Measurements from ENCODE around the gene RAD52.

RAD52 gene

DNA sequence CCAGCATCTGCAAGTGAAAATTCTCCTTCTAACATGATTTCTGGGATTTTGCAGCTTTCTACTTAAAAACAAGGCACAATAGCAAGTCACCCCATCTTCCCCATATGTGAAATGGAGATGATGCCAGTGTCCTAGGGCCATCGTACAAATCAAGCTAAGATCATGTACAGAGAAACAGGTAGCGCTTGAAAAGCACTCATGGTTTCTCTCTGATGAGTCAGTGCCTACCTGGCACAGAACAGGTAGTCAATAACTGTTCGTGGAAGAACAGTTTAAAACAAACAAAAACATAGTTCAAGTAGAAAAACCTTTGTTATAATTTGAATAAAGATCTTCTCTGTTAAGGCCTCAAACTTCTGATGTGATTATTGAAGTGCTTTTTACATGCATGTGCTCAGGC is 46.9 kb downstream of the RAD52 start:
- TF ChIP-seq FOXP2 (optimal IDR thresholded peaks at IDR 0.05; ENCODE audit: borderline replicate concordance, extremely low read depth, extremely low read length, insufficient read depth) (no peak), TAF1 (IDR thresholded peaks at IDR 0.05; ENCODE audit: borderline replicate concordance, insufficient read depth, low read length) (no peak), POLR2AphosphoS5 (IDR thresholded peaks at IDR 0.05; ENCODE audit: low read depth, low read length) (no peak), SIN3A (IDR thresholded peaks at IDR 0.05; ENCODE audit: borderline replicate concordance, insufficient read depth, low read length) (no peak)
- TF ChIP-seq, protein P1, sequence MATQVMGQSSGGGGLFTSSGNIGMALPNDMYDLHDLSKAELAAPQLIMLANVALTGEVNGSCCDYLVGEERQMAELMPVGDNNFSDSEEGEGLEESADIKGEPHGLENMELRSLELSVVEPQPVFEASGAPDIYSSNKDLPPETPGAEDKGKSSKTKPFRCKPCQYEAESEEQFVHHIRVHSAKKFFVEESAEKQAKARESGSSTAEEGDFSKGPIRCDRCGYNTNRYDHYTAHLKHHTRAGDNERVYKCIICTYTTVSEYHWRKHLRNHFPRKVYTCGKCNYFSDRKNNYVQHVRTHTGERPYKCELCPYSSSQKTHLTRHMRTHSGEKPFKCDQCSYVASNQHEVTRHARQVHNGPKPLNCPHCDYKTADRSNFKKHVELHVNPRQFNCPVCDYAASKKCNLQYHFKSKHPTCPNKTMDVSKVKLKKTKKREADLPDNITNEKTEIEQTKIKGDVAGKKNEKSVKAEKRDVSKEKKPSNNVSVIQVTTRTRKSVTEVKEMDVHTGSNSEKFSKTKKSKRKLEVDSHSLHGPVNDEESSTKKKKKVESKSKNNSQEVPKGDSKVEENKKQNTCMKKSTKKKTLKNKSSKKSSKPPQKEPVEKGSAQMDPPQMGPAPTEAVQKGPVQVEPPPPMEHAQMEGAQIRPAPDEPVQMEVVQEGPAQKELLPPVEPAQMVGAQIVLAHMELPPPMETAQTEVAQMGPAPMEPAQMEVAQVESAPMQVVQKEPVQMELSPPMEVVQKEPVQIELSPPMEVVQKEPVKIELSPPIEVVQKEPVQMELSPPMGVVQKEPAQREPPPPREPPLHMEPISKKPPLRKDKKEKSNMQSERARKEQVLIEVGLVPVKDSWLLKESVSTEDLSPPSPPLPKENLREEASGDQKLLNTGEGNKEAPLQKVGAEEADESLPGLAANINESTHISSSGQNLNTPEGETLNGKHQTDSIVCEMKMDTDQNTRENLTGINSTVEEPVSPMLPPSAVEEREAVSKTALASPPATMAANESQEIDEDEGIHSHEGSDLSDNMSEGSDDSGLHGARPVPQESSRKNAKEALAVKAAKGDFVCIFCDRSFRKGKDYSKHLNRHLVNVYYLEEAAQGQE (IDR thresholded peaks at IDR 0.05; ENCODE audit: insufficient read depth in 1 of 2, low read depth in 2 of 2, low read length in 2 of 2) = no peak

GRCh38 chr12:897386-897785 is 52.1 kb downstream of the RAD52 start:
- no peak for TF ChIP-seq FOXP2 (optimal IDR thresholded peaks at IDR 0.05; ENCODE audit: borderline replicate concordance, extremely low read depth, extremely low read length, insufficient read depth)
- TF ChIP-seq, protein P1 (IDR thresholded peaks at IDR 0.05; ENCODE audit: insufficient read depth in 1 of 2, low read depth in 2 of 2, low read length in 2 of 2) = no peak
- no peak for TF ChIP-seq TAF1 (IDR thresholded peaks at IDR 0.05; ENCODE audit: borderline replicate concordance, insufficient read depth, low read length)
- TF ChIP-seq POLR2AphosphoS5 (IDR thresholded peaks at IDR 0.05; ENCODE audit: low read depth, low read length) = no peak
- no peak for TF ChIP-seq SIN3A (IDR thresholded peaks at IDR 0.05; ENCODE audit: borderline replicate concordance, insufficient read depth, low read length)

DNA sequence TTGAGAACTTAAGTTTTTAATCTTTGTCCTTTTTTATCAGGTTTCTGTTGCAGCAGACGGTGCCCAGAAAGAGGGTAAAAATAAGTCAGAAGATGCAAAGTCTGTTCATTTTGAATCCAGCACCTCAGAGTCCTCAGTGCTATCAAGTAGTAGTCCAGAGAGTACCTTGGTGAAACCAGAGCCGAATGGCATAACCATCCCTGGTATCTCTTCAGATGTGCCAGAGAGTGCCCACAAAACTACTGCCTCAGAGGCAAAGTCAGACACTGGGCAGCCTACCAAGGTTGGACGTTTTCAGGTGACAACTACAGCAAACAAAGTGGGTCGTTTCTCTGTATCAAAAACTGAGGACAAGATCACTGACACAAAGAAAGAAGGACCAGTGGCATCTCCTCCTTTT is 53.5 kb downstream of the RAD52 start:
- no peak for TF ChIP-seq FOXP2 (optimal IDR thresholded peaks at IDR 0.05; ENCODE audit: borderline replicate concordance, extremely low read depth, extremely low read length, insufficient read depth)
- TF ChIP-seq POLR2AphosphoS5 (IDR thresholded peaks at IDR 0.05; ENCODE audit: low read depth, low read length) = no peak
- TF ChIP-seq TAF1 (IDR thresholded peaks at IDR 0.05; ENCODE audit: borderline replicate concordance, insufficient read depth, low read length) = no peak
- TF ChIP-seq SIN3A (IDR thresholded peaks at IDR 0.05; ENCODE audit: borderline replicate concordance, insufficient read depth, low read length) = no peak
- TF ChIP-seq, protein P1 (IDR thresholded peaks at IDR 0.05; ENCODE audit: insufficient read depth in 1 of 2, low read depth in 2 of 2, low read length in 2 of 2) = no peak

DNA sequence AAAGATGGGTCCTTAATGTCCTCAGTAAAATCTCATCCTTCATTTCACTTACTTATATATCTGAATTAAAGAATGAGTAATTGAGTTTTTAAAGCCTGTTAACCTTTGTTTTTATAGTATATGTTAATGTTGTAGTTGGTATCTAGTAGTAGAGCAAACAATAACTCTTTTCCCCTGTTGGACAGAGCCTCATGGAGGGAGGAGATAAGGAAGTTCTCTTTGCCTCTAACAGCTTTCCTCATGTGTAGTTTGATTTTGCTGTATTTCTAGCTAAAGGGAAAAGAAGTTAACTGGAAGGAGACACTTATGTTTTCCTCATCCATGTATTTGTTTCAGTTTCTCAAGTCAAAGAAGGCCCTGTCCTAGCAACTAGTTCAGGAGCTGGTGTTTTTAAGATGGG is 55.3 kb downstream of the RAD52 start:
- no peak for TF ChIP-seq POLR2AphosphoS5 (IDR thresholded peaks at IDR 0.05; ENCODE audit: low read depth, low read length)
- TF ChIP-seq FOXP2 (optimal IDR thresholded peaks at IDR 0.05; ENCODE audit: borderline replicate concordance, extremely low read depth, extremely low read length, insufficient read depth) = no peak
- TF ChIP-seq SIN3A (IDR thresholded peaks at IDR 0.05; ENCODE audit: borderline replicate concordance, insufficient read depth, low read length) = no peak
- TF ChIP-seq TAF1 (IDR thresholded peaks at IDR 0.05; ENCODE audit: borderline replicate concordance, insufficient read depth, low read length) = no peak
- TF ChIP-seq, protein P1 (IDR thresholded peaks at IDR 0.05; ENCODE audit: insufficient read depth in 1 of 2, low read depth in 2 of 2, low read length in 2 of 2) = no peak

DNA sequence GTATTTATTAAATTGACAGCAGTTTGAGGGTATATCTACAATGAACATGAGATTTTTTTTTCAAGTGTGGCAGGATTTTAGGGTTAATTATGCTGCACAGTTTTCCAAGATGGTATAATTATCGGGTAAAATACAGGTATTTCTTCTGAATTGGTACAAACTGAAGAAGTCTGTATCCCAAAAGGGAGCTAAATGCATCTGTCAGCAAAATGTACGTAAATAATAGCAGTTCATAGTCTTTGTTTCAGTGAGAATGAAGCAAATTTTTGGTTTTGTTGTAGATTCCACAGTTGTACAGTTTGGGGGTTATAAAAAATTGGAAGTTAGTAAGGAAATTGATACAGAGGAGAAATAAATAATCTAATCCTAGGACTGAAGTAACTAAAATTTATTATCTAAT is 63.3 kb downstream of the RAD52 start:
- TF ChIP-seq FOXP2 (optimal IDR thresholded peaks at IDR 0.05; ENCODE audit: borderline replicate concordance, extremely low read depth, extremely low read length, insufficient read depth) (no peak), TAF1 (IDR thresholded peaks at IDR 0.05; ENCODE audit: borderline replicate concordance, insufficient read depth, low read length) (no peak), SIN3A (IDR thresholded peaks at IDR 0.05; ENCODE audit: borderline replicate concordance, insufficient read depth, low read length) (no peak), POLR2AphosphoS5 (IDR thresholded peaks at IDR 0.05; ENCODE audit: low read depth, low read length) (no peak)
- TF ChIP-seq, protein P1 (IDR thresholded peaks at IDR 0.05; ENCODE audit: insufficient read depth in 1 of 2, low read depth in 2 of 2, low read length in 2 of 2) = no peak

Data from PFSK-1 (cell line).